HG02943 (cell line): ENCODE data around the gene RMDN2.

Experiments
- ATAC-seq: cut with Tn5 transposase; IDR thresholded peaks from one replicate; pipeline ENCODE4 v1.9.1; 2021; ENCODE audit warnings: mild to moderate bottlenecking, low read depth, moderate library complexity; ENCODE audit not compliant: unreplicated experiment

RMDN2 gene

GRCh38 chr2:37896319-37896718 lies 28.8 kb upstream of the RMDN2 start:
- no peak for ATAC-seq

GRCh38 chr2:37897511-37897910 lies 27.6 kb upstream of the RMDN2 start:
- ATAC-seq: no peak

DNA sequence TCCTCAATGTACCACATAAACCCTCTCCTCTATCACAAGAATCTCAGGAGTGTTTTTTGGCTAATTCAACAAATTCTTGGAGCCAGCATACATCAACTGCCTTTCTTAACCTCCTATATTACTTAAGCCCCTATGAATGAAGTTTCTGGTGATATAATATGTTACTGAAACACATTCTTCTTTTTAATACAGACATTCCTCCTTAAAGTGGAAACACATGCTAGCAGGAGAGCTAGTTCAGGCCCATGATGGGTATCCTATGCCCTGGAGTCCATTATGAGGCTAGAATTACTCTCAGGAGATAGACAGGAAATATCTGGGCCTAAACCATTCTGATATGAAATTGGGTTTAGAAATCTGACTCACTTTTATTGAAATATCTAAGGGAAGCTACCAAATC lies 26.6 kb upstream of the RMDN2 start:
- no peak for ATAC-seq

DNA sequence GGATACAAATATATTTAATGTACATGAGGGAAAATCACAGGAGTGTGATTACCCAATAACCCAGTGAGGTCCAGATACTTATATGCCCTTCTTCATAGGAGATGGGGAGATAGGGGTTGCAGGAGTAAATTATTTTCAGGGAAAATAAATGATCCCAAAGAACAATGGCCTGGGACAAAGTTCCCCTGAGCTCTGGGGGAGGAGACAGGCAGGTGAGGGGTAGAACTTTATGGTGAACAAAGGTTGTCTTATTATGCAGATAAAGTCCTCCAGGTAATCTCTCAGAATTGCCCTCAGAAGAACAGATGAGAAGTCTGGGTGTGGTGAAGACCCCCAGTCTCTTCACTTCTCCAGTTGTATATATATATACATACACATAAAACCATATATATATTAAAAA lies 22.1 kb upstream of the RMDN2 start:
- no peak for ATAC-seq

DNA sequence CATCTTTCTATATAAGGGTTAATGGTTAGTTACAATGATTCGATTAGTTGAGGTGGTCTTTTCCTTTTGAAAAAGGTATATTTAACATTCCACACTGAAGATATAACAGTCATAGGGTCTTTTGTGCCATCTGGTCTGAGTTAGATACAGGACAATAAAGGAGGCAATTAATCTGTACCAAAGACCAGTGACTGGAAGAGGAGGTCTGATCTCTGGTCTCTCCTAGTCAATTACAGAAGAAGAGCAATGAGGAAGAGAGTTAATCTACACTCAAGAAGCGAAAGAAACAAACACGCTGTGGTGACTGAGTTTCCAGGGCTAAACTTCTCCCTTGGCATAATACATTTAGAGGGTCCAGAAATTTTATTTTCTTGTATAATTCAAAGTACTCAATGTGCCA lies 20.7 kb upstream of the RMDN2 start:
- ATAC-seq: no peak

GRCh38 chr2:37904993-37905392 lies 20.1 kb upstream of the RMDN2 start:
- no peak for ATAC-seq

- ATAC-seq: no peak
Observed at GRCh38 chr2:37906131-37906530, 19.0 kb upstream of the RMDN2 start.

DNA sequence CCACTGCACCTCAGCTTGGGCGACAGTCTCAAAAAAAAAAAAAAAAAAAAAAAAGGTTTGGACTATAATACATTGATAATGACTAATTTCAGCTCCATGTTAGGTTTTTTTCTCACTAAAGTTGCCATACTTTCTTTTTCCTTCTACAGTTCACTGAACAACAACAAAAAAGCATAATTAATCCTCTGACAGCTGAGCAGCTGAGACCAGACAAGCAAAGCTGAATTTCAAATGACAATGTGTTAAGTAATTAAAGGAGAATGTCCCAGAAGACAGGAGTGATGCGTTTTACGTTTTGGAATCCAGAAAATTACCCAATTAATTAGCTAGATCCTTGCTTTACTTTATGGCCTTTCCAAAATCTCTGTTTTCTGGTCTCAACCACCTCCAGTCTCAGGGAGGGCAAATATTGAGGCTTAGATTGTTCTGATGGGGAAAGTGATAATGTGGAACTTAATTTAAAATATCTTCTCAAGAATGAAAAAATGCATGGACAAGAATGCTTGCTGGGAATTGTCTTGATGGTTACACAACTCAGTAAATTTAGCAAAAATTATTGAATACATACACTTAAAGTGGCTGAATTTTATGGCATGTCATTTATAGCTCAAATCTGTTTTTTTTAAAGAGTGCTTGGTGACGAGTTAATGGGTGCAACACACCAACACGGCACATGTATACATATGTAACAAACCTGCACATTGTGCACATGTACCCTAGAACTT lies 17.4 kb upstream of the RMDN2 start:
- ATAC-seq: no peak

- no peak for ATAC-seq
Observed at GRCh38 chr2:37911296-37911873, 13.7 kb upstream of the RMDN2 start.

DNA sequence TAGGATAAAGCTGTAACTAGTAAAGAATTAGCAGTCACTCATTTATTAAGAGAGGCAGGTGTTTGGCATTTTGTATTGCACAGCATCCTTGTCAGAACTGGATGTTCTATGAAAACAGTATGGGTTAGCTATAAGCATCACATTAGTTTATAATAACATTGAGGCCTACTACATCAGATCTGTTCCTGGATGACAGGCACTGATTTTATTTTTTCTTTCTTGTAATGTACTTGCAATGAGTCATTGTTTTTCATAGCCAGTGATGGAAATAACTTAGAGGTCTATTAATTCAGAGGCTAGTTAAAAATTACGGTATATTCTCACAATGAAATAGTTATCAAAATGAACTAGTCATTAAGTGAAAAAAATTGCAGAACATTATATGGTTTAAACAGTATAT lies 13.0 kb upstream of the RMDN2 start:
- no peak for ATAC-seq

- no peak for ATAC-seq
Observed at GRCh38 chr2:37912616-37913015, 12.5 kb upstream of the RMDN2 start.

DNA sequence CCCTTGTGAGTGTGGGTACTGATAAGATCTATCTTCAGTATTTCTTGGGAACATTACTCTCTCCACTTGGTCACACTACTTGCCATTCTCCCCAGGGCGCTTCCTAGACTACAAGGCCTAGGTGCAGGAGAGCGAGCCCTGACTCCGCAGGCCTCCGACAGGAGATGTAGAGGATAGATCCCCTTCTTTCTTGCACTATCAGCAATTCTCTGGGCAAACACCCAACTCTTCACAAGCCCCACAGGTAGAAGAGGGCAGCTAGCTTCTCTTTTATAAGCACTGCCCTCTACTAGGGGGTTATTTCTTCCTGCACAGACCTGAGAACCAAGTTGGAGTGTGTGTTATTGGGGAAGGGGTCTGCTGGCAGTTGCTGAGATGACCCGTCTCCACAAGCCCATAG lies 10.7 kb upstream of the RMDN2 start:
- ATAC-seq: no peak

DNA sequence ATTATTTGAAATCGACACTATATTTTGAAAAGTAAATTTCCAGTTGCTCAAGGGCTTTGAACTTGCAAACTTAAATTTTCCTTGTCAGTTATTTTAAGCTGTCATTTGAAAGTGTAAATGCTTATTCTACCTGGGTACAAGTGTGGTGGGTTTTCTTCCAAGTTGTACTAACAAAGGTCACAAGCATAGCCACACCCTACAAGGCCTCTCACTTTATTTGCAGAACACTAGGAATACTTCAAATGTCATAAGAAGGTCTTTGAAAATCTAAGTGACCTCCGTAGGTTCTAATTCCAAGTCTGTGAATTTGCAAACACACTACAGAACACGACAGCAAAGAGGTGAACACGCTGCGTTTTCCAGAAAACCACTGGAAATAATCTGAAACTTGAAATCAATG lies 9.3 kb upstream of the RMDN2 start:
- no peak for ATAC-seq

DNA sequence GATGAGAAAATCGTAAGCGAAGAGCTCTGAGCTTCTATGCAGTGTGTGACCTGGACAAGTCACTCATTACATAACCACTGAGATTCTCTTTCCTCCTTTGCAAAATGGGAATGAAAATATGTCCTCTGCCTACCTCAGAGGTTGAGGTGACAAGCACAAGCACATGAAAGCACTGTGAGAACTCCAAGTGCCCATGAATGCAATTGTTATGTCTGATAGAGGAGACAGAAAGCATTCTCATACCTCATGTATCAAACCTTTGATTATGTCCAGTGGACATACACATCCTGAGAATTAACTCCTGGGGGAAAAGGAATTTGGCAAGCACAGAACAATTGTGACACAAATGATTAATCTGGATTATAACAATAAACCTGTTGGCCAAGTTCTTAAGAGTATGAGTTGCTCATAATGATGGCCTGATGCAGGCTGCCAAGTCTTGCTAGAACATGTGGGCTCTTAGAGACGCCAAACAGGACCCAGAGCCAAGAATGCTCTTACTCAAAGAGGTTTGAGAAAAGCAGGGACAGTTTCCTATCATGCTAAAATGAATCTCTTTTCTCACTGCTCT lies 8.5 kb upstream of the RMDN2 start:
- no peak for ATAC-seq

DNA sequence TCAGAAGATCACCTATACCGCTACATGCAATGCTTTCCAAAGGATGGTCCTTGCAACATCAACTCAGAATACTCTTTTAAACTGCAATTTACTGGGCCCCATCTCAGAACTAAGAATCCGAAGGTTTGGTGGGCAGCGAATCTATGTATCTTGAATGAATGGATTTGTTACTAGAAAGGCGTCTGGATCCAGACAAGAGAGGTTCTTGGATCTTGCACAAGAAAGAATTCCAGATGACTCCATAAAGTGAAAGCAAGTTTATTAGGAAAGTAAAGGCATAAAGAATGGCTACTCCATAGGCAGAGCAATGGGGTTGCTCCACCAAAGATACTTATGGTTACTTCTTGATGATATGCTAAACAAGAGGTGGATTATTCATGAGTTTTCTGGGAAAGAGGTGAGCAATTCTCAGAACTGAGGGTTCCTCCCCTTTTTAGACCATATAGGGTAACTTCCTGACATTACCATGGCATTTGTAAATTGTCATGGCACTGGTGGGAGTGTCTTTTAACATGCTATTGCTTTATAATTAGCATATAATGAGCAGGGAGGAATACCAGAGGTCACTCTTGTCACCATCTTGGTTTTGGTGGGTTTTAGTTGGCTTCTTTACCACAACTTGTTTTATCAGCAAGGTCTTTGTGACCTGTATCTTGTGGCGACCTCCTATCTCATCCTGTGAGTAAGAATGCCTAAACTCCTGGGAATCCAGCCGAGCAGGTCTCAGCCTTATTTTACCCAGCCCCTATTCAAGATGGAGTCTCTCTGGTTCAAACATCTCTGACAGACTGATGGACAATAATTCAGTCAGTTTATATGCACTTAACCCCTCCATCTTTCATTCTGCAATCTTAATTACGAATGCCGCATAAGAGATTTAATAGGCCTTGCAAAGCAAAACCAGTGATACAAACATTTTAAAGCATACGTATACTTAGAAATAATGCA lies 7.5 kb upstream of the RMDN2 start:
- no peak for ATAC-seq

DNA sequence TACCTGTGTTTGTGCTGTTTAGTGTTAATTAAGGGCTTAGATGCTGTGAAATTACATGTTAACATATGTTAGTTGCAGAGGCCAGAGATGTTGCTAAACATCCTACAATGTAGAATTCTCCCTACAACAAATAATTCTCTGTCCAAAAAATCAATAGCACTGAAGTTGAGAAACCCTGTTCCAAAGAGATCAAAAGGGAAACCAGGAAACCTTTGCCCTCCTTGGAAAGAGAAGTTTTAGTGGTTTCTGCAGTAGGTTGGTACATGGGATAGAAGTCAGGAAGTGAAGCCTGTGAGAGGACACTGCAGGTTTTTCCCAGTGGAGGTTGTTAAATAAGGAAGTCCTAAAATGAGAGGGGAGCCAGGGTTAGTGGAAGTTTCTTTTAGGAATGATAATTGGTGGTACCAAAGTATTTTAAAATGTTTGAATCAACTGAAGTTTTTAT lies 6.3 kb upstream of the RMDN2 start:
- no peak for ATAC-seq

- no peak for ATAC-seq
Observed at GRCh38 chr2:37919631-37920032, 5.5 kb upstream of the RMDN2 start.

DNA sequence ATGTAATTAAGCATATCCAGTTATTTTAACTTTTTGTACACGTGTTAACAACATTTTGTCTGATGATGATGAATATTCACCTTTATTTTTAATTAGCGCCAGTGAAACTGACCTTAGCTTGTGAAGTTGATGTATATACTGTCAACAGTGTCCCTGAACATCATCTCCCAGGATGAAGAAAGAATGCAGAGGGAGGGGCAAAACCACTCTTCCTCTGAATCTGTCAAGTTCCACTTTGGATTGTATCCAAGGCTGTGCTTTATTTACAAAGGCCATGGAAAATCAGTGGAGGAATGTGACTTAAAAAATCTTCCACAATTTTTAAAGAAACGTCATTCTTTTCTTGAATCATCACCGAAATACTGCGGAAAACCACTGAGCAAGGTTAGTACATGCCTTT lies 4.5 kb upstream of the RMDN2 start:
- no peak for ATAC-seq

DNA sequence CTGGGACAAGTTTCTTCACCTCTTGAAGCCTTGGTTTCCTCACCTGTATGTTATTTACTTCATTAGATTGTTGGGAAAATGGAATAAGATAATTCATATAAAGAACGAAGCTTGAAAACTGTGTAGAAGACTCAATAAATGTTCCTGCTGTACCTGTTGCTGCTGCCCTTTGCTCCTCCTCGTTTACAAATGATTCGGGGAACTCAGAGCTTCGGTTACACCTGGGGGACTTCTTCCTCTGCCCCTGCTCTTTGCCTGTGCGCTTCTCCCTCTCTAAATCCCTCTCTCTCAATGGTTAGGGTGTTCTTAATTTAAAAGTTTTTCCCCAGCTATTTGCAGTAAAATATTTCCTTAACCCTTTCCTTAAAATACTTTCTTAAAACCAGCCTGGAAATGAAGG lies 3.3 kb upstream of the RMDN2 start:
- ATAC-seq: no peak

- no peak for ATAC-seq
Observed at GRCh38 chr2:37923308-37924055, 1.6 kb upstream of the RMDN2 start.
